Smooth muscle cell (in vitro differentiated cells): ENCODE measurements around the gene AGBL4. TPM values are rescaled to one million over a fixed set of nuclear protein-coding genes. Genes with fewer than 3 reads are reported as not detected.

Source experiments
- DNase-seq: peaks from one replicate; lab custom pipeline; 2025; ENCODE audit not compliant: unreplicated experiment; lab: John Stamatoyannopoulos, UW
- H2AFZ ChIP-seq: fragments of 200-600 bp; sonication (generic); 2 replicates; pipeline ENCODE4 v1.6.0; 2016; ENCODE audit warnings: antibody characterized with exemption, low read depth, mild to moderate bottlenecking
- H3F3A ChIP-seq: fragments of 200-600 bp; sonication (generic); 2 replicates; pipeline ENCODE4 v1.6.0; 2017; ENCODE audit warnings: antibody characterized with exemption, low read depth
- H3K27ac ChIP-seq: fragments of 200-600 bp; sonication (generic); 2 replicates; pipeline ENCODE4 v1.5.1; 2016; ENCODE audit warnings: low read depth, mild to moderate bottlenecking
- H3K27me3 ChIP-seq: fragments of 200-600 bp; sonication (generic); 2 replicates; pipeline ENCODE4 v1.6.1; 2016; ENCODE audit warnings: low read depth, mild to moderate bottlenecking
- H3K36me3 ChIP-seq: fragments of 200-600 bp; sonication (generic); 2 replicates; pipeline ENCODE4 v1.5.1; 2016; ENCODE audit warnings: low read depth
- H3K4me1 ChIP-seq: fragments of 200-600 bp; sonication (generic); 2 replicates; pipeline ENCODE4 v1.5.1; 2016; ENCODE audit warnings: low read depth
- H3K4me2 ChIP-seq: fragments of 200-600 bp; sonication (generic); 2 replicates; pipeline ENCODE4 v1.6.0; 2016; ENCODE audit warnings: mild to moderate bottlenecking
- H3K4me3 ChIP-seq: fragments of 200-600 bp; sonication (generic); 2 replicates; pipeline ENCODE4 v1.5.1; 2016; ENCODE audit warnings: mild to moderate bottlenecking
- H3K79me2 ChIP-seq: fragments of 200-600 bp; sonication (generic); 2 replicates; pipeline ENCODE4 v1.6.0; 2016; ENCODE audit warnings: low read depth, mild to moderate bottlenecking
- H3K9ac ChIP-seq: fragments of 200-600 bp; sonication (generic); 2 replicates; pipeline ENCODE4 v1.6.0; 2016; ENCODE audit warnings: low read depth
- H3K9me3 ChIP-seq: fragments of 200-600 bp; sonication (generic); replicated peaks from 2 replicates; pipeline ENCODE4 v1.5.1; 2016; ENCODE audit warnings: low read depth
- H4K20me1 ChIP-seq: fragments of 200-600 bp; sonication (generic); 2 replicates; pipeline ENCODE4 v1.6.0; 2016; ENCODE audit warnings: low read depth
- WGBS: methylation state at CpG from one replicate; pipeline ENCODE4 v1.1.7; 2016; ENCODE audit warnings: low lambda C conversion rate; 5-methylcytosine and 5-hydroxymethylcytosine counted together
- polyA plus RNA-seq: library from polyadenylated mRNA; unstranded; fragments of >200 nt; fragmentation: Nextera tagmentation; extraction: Ambion mirVana; gene quantifications from 2 replicates; pipeline ENCODE4 v1.2.1, GENCODE V29; 2016
- total RNA-seq: library from RNA; depleted of rRNA; stranded (reverse); fragments of >200 nt; gene quantifications from 2 replicates; pipeline ENCODE4 v1.2.3, GENCODE V29; 2014
- TF ChIP-seq, protein P1 (sequence below): fragments of 200-600 bp; sonication (generic); IDR thresholded peaks from 2 replicates; pipeline ENCODE4 v1.5.1; 2017; ENCODE audit warnings: borderline replicate concordance, mild to moderate bottlenecking, antibody characterized with exemption; ENCODE audit not compliant: insufficient read depth, poor library complexity, severe bottlenecking

Gene AGBL4
- total and polyA plus RNA-seq, 2 experiments from 2014 or later, result 0.29 TPM; not detected in 1

DNA sequence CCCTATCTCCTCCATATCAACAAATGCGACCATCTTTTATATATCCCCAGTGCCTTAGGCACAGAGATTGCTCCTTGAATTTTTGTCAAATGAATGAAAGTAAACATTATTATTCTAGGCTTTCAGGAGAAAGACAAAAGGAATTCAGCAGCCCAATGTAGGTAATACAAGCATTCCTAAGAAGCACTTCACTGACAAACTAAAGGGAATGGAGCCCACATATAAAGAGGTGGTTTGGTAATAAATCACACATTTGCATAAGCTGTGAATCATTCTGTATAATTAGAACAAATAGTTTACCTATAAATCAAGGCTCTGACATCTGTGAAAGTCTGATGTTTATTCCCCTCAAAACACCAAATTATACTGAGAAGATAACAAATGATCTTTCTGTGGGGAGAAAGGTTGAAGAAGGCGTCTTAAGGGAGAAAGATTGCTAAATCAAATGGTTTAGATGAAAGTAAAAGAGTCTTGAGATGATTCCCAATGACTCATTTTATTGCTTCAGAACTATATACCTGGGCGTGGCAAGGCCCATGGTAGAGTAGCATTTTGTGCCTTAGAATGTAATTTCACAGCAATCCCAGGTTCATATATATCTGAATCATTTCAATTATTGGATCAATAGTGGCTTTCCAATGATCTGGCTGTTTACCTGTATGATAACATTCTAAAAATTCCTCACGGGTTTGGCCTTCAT is 558.1 kb downstream of the AGBL4 start:
- no peaks in the 10 kb centered on the region for H3K4me1 ChIP-seq
- no peak overlapping the region for H3K4me3 ChIP-seq
- H3K27ac ChIP-seq, result no peak overlapping the region
- no peaks in the 10 kb centered on the region for H4K20me1 ChIP-seq
- no peak for DNase-seq
- TF ChIP-seq, protein P1, sequence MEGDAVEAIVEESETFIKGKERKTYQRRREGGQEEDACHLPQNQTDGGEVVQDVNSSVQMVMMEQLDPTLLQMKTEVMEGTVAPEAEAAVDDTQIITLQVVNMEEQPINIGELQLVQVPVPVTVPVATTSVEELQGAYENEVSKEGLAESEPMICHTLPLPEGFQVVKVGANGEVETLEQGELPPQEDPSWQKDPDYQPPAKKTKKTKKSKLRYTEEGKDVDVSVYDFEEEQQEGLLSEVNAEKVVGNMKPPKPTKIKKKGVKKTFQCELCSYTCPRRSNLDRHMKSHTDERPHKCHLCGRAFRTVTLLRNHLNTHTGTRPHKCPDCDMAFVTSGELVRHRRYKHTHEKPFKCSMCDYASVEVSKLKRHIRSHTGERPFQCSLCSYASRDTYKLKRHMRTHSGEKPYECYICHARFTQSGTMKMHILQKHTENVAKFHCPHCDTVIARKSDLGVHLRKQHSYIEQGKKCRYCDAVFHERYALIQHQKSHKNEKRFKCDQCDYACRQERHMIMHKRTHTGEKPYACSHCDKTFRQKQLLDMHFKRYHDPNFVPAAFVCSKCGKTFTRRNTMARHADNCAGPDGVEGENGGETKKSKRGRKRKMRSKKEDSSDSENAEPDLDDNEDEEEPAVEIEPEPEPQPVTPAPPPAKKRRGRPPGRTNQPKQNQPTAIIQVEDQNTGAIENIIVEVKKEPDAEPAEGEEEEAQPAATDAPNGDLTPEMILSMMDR, result no peak
- peaks cover 13% of the 10 kb centered on the region for H3K9me3 ChIP-seq
- H3K9ac ChIP-seq, result no peak overlapping the region
- H3K36me3 ChIP-seq, result no peaks in the 10 kb centered on the region
- WGBS, result 38% methylated on average over 4 of the region's 4 CpGs
- no peaks in the 10 kb centered on the region for H3K27me3 ChIP-seq
- H3F3A ChIP-seq, result no peaks in the 10 kb centered on the region
- H3K79me2 ChIP-seq, result no peaks in the 10 kb centered on the region
- no peak overlapping the region for H2AFZ ChIP-seq
- no peak overlapping the region for H3K4me2 ChIP-seq

DNA sequence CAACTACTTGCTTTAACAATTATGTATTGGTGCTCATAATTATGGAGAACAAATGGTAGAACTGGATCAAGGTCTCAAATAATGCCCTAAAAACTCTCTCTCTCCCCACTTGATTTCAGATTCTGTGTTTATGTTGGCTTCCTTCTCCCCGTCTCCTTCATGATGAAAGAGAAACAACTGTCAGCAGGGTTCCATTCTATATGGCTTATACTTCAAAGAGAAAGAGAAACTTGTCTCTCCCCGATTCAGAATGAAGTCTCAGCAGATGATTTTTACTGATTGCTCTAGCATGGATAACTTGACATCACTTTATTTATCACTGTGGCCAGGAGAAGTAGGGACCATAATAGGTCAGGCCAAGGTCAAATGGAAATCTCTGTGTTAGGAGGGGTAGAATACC is 575.6 kb downstream of the AGBL4 start:
- H3K27ac ChIP-seq, result no peak overlapping the region
- H3K4me3 ChIP-seq, result no peak overlapping the region
- no peak overlapping the region for H3K4me2 ChIP-seq
- peaks cover 5% of the 10 kb centered on the region for H3K9me3 ChIP-seq
- DNase-seq, result no peak
- TF ChIP-seq, protein P1, result no peak
- no peaks in the 10 kb centered on the region for H4K20me1 ChIP-seq
- 49% methylated on average over 2 of the region's 2 CpGs for WGBS
- no peaks in the 10 kb centered on the region for H3K36me3 ChIP-seq
- H3K79me2 ChIP-seq, result no peaks in the 10 kb centered on the region
- no peaks in the 10 kb centered on the region for H3K4me1 ChIP-seq
- H2AFZ ChIP-seq, result no peak overlapping the region
- no peaks in the 10 kb centered on the region for H3K27me3 ChIP-seq
- H3F3A ChIP-seq, result no peaks in the 10 kb centered on the region
- no peak overlapping the region for H3K9ac ChIP-seq

DNA sequence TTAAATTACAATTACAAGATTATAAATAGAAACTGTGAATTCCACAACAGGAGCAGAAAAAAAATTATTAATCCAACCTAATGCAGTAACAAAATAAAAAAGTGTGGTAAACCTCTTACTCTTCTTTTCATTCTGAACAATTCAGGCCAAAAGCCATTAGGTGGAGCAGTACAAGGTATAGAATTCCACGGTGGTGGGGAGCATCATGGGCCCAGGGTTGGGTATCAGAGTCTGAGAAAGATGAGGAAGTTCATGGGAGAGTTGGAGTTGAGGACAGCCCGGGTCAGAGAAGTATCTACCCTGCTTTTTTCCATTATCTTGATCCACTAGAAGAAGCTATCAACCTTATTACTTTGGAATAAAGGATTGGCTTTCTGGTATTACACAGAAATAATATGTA is 586.9 kb downstream of the AGBL4 start:
- 21% methylated on average over 2 of the region's 2 CpGs for WGBS
- Histone ChIP-seq H2AFZ (no peak overlapping the region), H3F3A (no peaks in the 10 kb centered on the region), H3K27me3 (no peaks in the 10 kb centered on the region), H3K27ac (no peak overlapping the region), H4K20me1 (no peaks in the 10 kb centered on the region), H3K9me3 (peaks cover 13% of the 10 kb centered on the region), H3K4me2 (no peak overlapping the region), H3K36me3 (no peaks in the 10 kb centered on the region), H3K4me3 (no peak overlapping the region), H3K79me2 (no peaks in the 10 kb centered on the region), H3K9ac (no peak overlapping the region), H3K4me1 (no peaks in the 10 kb centered on the region)
- DNase-seq, result no peak
- TF ChIP-seq, protein P1, result no peak

DNA sequence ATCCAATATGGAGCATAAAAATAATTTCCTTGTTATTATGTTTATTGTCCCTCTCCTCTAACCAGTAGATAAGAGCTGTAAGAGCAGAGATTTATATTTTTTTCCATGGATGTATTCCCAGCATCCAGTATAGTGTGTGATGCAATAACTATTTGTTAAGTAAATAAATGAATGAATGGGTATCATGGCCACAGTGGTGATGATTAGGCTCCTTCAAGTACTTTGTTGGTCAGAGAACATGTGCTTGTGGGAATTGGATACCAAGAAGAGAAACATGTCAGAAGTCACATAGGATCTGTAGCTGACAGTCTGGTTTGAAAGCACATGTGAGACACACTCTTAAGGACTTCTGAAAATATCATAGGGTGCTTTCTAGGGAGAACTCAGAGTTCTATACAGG is 588.5 kb downstream of the AGBL4 start:
- no peak overlapping the region for H3K4me2 ChIP-seq
- H3K36me3 ChIP-seq, result no peaks in the 10 kb centered on the region
- TF ChIP-seq, protein P1, result no peak
- no peak for DNase-seq
- H2AFZ ChIP-seq, result no peak overlapping the region
- H3K4me1 ChIP-seq, result no peaks in the 10 kb centered on the region
- no peaks in the 10 kb centered on the region for H3K79me2 ChIP-seq
- no peak overlapping the region for H3K9ac ChIP-seq
- H3K4me3 ChIP-seq, result no peak overlapping the region
- H3K27me3 ChIP-seq, result no peaks in the 10 kb centered on the region
- H3K9me3 ChIP-seq, result peaks cover 10% of the 10 kb centered on the region
- H3F3A ChIP-seq, result no peaks in the 10 kb centered on the region
- no peaks in the 10 kb centered on the region for H4K20me1 ChIP-seq
- no peak overlapping the region for H3K27ac ChIP-seq
